Osteocyte (in vitro differentiated cells): ENCODE data around the gene ADPRS. TPM values are rescaled to one million over a fixed set of nuclear protein-coding genes. Genes with fewer than 3 reads are reported as not detected.

ENCODE experiments used
- DNase-seq: peaks from one replicate; pipeline ENCODE4 v3.0.0; 2021; ENCODE audit warnings: mixed read lengths; ENCODE audit not compliant: unreplicated experiment; ENCODE audit errors: extremely low spot score
- H3K27ac Mint-ChIP-seq: one replicate; pipeline ENCODE4 v1.8.0; 2021; ENCODE audit warnings: mild to moderate bottlenecking, mixed read lengths; ENCODE audit not compliant: unreplicated experiment
- H3K27me3 Mint-ChIP-seq: one replicate; pipeline ENCODE4 v1.8.0; 2021; ENCODE audit warnings: mixed read lengths; ENCODE audit not compliant: unreplicated experiment
- H3K36me3 Mint-ChIP-seq: one replicate; pipeline ENCODE4 v1.8.0; 2021; ENCODE audit warnings: mixed read lengths; ENCODE audit not compliant: unreplicated experiment
- H3K4me1 Mint-ChIP-seq: one replicate; pipeline ENCODE4 v1.8.0; 2021; ENCODE audit warnings: mixed read lengths; ENCODE audit not compliant: unreplicated experiment
- H3K4me3 Mint-ChIP-seq: one replicate; pipeline ENCODE4 v1.8.0; 2021; ENCODE audit warnings: mild to moderate bottlenecking, moderate library complexity, mixed read lengths; ENCODE audit not compliant: unreplicated experiment
- H3K9me3 Mint-ChIP-seq: one replicate; pipeline ENCODE4 v1.8.0; 2021; ENCODE audit warnings: mixed read lengths; ENCODE audit not compliant: unreplicated experiment
- CTCF ChIP-seq: fragments of 200-600 bp; sonication (generic); IDR thresholded peaks from 2 replicates; pipeline ENCODE4 v1.5.0; 2021; ENCODE audit warnings: antibody characterized with exemption, mild to moderate bottlenecking, moderate library complexity
- long read RNA-seq: library from polyadenylated mRNA; unstranded; transcript quantifications from one replicate; pipeline ENCODE4 v2.0.0, GENCODE V29; 2021
- total RNA-seq: library from RNA; stranded (reverse); gene quantifications from 2 replicates; pipeline ENCODE4 v1.2.1, GENCODE V29; 2021

The ADPRS gene
- 19.7 and 24.4 TPM in 2 replicates for total RNA-seq
- long read RNA-seq, transcript ADPRHL2-201 (6 exons, 1,668 nt), result major isoform, 87 of 93 reads
- long read RNA-seq, partial matches to known transcripts, result 3 of 93 reads
- long read RNA-seq, other reads (novel, unspliced or antisense), result 3 of 93 reads

- peak; percentile 96 for DNase-seq
- peak; percentile 99 for TF ChIP-seq CTCF
- H3K27ac Mint-ChIP-seq, result peak within 1 kb of the TSS; percentile 83
- peaks cover 9% of the 10 kb centered on the region for H3K36me3 Mint-ChIP-seq
- no peaks in the 10 kb centered on the region for H3K27me3 Mint-ChIP-seq
- H3K4me1 Mint-ChIP-seq, result peaks cover 19% of the 10 kb centered on the region
- H3K4me3 Mint-ChIP-seq, result peak within 1 kb of the TSS; percentile 80
- no peaks in the 10 kb centered on the region for H3K9me3 Mint-ChIP-seq
These were observed at the start of gene ADPRS for GRCh38 chr1:36088577-36089392. ADPRS (plus strand) TSS chr1:36088892; CDS start chr1:36088905, 13 bp downstream.

GRCh38 chr1:36040238-36040637 is 48.5 kb upstream of the ADPRS start:
- Mint-ChIP-seq H3K4me3 (no peak overlapping the region), H3K9me3 (no peaks in the 10 kb centered on the region), H3K27me3 (no peaks in the 10 kb centered on the region), H3K27ac (no peak overlapping the region), H3K36me3 (peaks cover 32% of the 10 kb centered on the region), H3K4me1 (no peaks in the 10 kb centered on the region)
- no peak for DNase-seq
- TF ChIP-seq CTCF, result no peak

GRCh38 chr1:36051821-36052220 is 36.9 kb upstream of the ADPRS start:
- TF ChIP-seq CTCF, result no peak
- Mint-ChIP-seq H3K9me3 (peaks cover 4% of the 10 kb centered on the region), H3K4me3 (no peak overlapping the region), H3K27me3 (no peaks in the 10 kb centered on the region), H3K36me3 (peaks cover 32% of the 10 kb centered on the region), H3K27ac (no peak overlapping the region), H3K4me1 (no peaks in the 10 kb centered on the region)
- DNase-seq, result no peak

- H3K27me3 Mint-ChIP-seq, result no peaks in the 10 kb centered on the region
- H3K4me1 Mint-ChIP-seq, result no peaks in the 10 kb centered on the region
- no peak overlapping the region for H3K4me3 Mint-ChIP-seq
- no peaks in the 10 kb centered on the region for H3K9me3 Mint-ChIP-seq
- H3K36me3 Mint-ChIP-seq, result peaks cover 23% of the 10 kb centered on the region
- TF ChIP-seq CTCF, result no peak
- no peak overlapping the region for H3K27ac Mint-ChIP-seq
- no peak for DNase-seq
These were observed 34.7 kb upstream of the ADPRS start for GRCh38 chr1:36053978-36054377.

GRCh38 chr1:36055706-36056105 is 33.0 kb upstream of the ADPRS start:
- no peak for TF ChIP-seq CTCF
- DNase-seq, result no peak
- Mint-ChIP-seq H3K9me3 (no peaks in the 10 kb centered on the region), H3K27ac (no peak overlapping the region), H3K36me3 (peaks cover 18% of the 10 kb centered on the region), H3K4me3 (no peak overlapping the region), H3K4me1 (no peaks in the 10 kb centered on the region), H3K27me3 (no peaks in the 10 kb centered on the region)
